Left colon (tissue), 2 donors: Measurements from ENCODE around the gene MORN1. TPM values are rescaled to one million over a fixed set of nuclear protein-coding genes. Genes with fewer than 3 reads are reported as not detected.
"Not testable (repeated sequence)": the region's sequence is repeated elsewhere in the genome, so short reads cannot be mapped to it uniquely, and the experiment has no call there.

Source experiments
- ATAC-seq: fragments of 200-7000 bp; cut with Tn5 transposase; one replicate; pipeline ENCODE4 v1.9.1; 2020; ENCODE audit warnings: mild to moderate bottlenecking, moderate library complexity
- DNase-seq, 2 donors: peaks; one replicate each; pipeline ENCODE4 v3.0.0-alpha.2; 2020
- intact Hi-C, 2 donors: fragments of 100-400 bp; cut with DNase I in 1 of 2; cut with micrococcal nuclease in 1 of 2; formaldehyde crosslinking; loops; one replicate each; pipeline versions ENCODE4 v1.11.2 to v1.14.0; 2022; cut with DNase I, micrococcal nuclease
- long read RNA-seq: library from polyadenylated mRNA; unstranded; transcript quantifications from one replicate; pipeline ENCODE4 v2.0.0, GENCODE V29; 2021
- total RNA-seq, 2 donors: library from RNA; stranded (reverse); fragmentation: NEBNext Ultra II Directional; extraction: Animal tissue kit (Norgen Biotek cat#: 25700); gene quantifications; one replicate each; pipeline ENCODE4 v1.2.1, GENCODE V29; 2021
- donor health status: DM: no; HTN: no; CAD: no.
- donor health status: DM: yes; HTN: yes; CAD: no.

The MORN1 gene
- total RNA-seq, result 10 to 100 TPM; 11.0 to 15.2 TPM
- long read RNA-seq, partial matches to known transcripts, result 1 of 4 reads
- long read RNA-seq, other reads (novel, unspliced or antisense), result 3 of 4 reads

GRCh38 chr1:2391041-2391930 lies at the start of gene MORN1, which contains the start of gene RER1:
MORN1 (minus strand) TSS chr1:2391554; CDS start chr1:2391533, 21 bp downstream.
RER1 (plus strand) TSS chr1:2391841; CDS start chr1:2395791, 3,950 bp downstream.
- peak; percentile 99 to 100 for DNase-seq
- ATAC-seq, result peak; percentile 92
- intact Hi-C loops, result no loop called here

- DNase-seq, ATAC-seq, intact Hi-C loops: not testable (repeated sequence)
Observed at GRCh38 chr1:2440346-2440745, 49.0 kb upstream of the MORN1 start.

GRCh38 chr1:2439369-2439768 lies 48.0 kb upstream of the MORN1 start:
- intact Hi-C loops, result no loop called here
- no peak for ATAC-seq
- DNase-seq, result no peak

GRCh38 chr1:2438641-2439040 lies 47.3 kb upstream of the MORN1 start:
- intact Hi-C loops, result no loop called here
- ATAC-seq, result no peak
- no peak for DNase-seq

GRCh38 chr1:2438038-2438437 lies 46.7 kb upstream of the MORN1 start:
- intact Hi-C loops, result no loop called here
- DNase-seq, result peak; percentile 50 to 64
- ATAC-seq, result peak; percentile 96

GRCh38 chr1:2437617-2438016 lies 46.3 kb upstream of the MORN1 start:
- intact Hi-C loops, result no loop called here
- ATAC-seq (no peak), DNase-seq (no peak)

- intact Hi-C loops, result no loop called here
Observed at GRCh38 chr1:2436876-2437275, 45.5 kb upstream of the MORN1 start.

GRCh38 chr1:2435746-2436355 lies 44.5 kb upstream of the MORN1 start:
- ATAC-seq (no peak), DNase-seq (no peak)
- intact Hi-C loops, result no loop called here

More at GRCh38 chr1:2436876-2437275, 45.5 kb upstream of the MORN1 start:
- no peak for ATAC-seq
- no peak for DNase-seq

GRCh38 chr1:2435091-2435490 lies 43.7 kb upstream of the MORN1 start:
- intact Hi-C loops, result no loop called here
- no peak for ATAC-seq
- DNase-seq, result no peak

GRCh38 chr1:2433936-2434655 lies 42.7 kb upstream of the MORN1 start:
- intact Hi-C loops, result no loop called here

GRCh38 chr1:2433196-2433595 lies 41.8 kb upstream of the MORN1 start:
- intact Hi-C loops, result no loop called here
- DNase-seq, result no peak
- ATAC-seq, result no peak

More at GRCh38 chr1:2433936-2434655, 42.7 kb upstream of the MORN1 start:
- DNase-seq (no peak), ATAC-seq (no peak)

GRCh38 chr1:2432441-2432844 lies 41.1 kb upstream of the MORN1 start:
- intact Hi-C loops, result no loop called here

GRCh38 chr1:2431518-2431917 lies 40.2 kb upstream of the MORN1 start:
- no peak for ATAC-seq
- intact Hi-C loops, result no loop called here
- DNase-seq, result no peak

More at GRCh38 chr1:2432441-2432844, 41.1 kb upstream of the MORN1 start:
- ATAC-seq (no peak), DNase-seq (no peak)

- intact Hi-C loops, result no loop called here
- ATAC-seq (no peak), DNase-seq (no peak)
Observed at GRCh38 chr1:2431103-2431502, 39.7 kb upstream of the MORN1 start.

- no peak for ATAC-seq
- intact Hi-C loops, result no loop called here
- DNase-seq, result no peak
Observed at GRCh38 chr1:2430592-2430973, 39.2 kb upstream of the MORN1 start.

- DNase-seq, result no peak
- ATAC-seq, result no peak
- intact Hi-C loops, result no loop called here
Observed at GRCh38 chr1:2429780-2430591, 38.6 kb upstream of the MORN1 start.

- intact Hi-C loops, result no loop called here
- ATAC-seq, result no peak
Observed at GRCh38 chr1:2428490-2428889, 37.1 kb upstream of the MORN1 start.

GRCh38 chr1:2427976-2428375 lies 36.6 kb upstream of the MORN1 start:
- intact Hi-C loops, result no loop called here
- no peak for ATAC-seq
- no peak for DNase-seq

More at GRCh38 chr1:2428490-2428889, 37.1 kb upstream of the MORN1 start:
- DNase-seq, result no peak
